Inferior parietal cortex (tissue), 1 donor: ENCODE results near the gene NELFE.
"Not testable (repeated sequence)": the region's sequence is repeated elsewhere in the genome, so short reads cannot be mapped to it uniquely, and the experiment has no call there.

ENCODE experiments used
- DNase-seq: peaks from one replicate; pipeline ENCODE4 v3.0.0-alpha.2; 2016; ENCODE audit errors: extremely low spot score

Gene NELFE

DNA sequence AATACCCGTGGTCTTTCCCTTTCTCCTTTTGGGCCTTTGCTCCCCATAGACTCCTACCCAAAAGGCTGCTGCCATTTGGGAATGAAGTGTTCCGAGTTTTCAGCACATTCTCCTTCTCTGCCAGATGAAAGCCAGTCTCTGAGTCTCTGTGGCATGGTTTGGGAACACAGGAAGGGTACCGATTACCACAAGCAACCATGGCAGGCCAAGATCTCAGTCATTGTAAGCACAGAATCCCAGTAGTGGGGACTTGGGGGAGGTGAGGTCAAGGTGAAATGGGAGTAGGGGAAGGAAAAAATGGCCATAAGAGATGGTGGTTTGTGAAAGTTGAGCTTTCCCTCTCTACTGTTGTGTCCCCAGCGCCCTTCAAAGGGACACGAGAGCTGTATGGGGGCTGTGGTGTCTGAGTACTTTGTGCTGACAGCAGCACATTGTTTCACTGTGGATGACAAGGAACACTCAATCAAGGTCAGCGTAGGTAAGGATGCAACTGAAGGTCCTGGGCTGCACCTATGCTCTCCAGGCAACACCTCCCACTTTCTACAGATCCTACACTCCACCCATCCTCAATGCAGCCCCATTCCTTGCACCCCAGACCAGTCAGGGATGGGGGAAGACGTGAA lies 8.7 kb downstream of the NELFE start:
- DNase-seq: no peak

GRCh38 chr6:31948753-31949413 lies 9.9 kb downstream of the NELFE start:
- DNase-seq: peak; percentile 9

- no peak for DNase-seq
Measured at GRCh38 chr6:31948306-31948705, 10.5 kb downstream of the NELFE start.

GRCh38 chr6:31947864-31948263 lies 10.9 kb downstream of the NELFE start:
- DNase-seq: no peak

GRCh38 chr6:31947070-31947675 lies 11.6 kb downstream of the NELFE start:
- no peak for DNase-seq

DNA sequence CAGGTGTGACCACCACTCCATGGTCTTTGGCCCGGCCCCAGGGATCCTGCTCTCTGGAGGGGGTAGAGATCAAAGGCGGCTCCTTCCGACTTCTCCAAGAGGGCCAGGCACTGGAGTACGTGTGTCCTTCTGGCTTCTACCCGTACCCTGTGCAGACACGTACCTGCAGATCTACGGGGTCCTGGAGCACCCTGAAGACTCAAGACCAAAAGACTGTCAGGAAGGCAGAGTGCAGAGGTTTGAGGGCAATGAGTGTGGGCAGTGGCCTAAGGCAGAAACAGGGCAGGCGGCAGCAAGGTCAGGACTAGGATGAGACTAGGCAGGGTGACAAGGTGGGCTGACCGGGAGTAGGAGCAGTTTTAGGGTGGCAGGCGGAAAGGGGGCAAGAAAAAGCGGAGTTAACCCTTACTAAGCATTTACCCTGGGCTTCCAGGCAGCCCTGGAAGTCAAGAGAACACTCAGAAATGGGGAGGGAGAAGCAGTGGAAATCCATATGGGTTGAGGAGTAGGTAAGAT lies 12.3 kb downstream of the NELFE start:
- no peak for DNase-seq

DNA sequence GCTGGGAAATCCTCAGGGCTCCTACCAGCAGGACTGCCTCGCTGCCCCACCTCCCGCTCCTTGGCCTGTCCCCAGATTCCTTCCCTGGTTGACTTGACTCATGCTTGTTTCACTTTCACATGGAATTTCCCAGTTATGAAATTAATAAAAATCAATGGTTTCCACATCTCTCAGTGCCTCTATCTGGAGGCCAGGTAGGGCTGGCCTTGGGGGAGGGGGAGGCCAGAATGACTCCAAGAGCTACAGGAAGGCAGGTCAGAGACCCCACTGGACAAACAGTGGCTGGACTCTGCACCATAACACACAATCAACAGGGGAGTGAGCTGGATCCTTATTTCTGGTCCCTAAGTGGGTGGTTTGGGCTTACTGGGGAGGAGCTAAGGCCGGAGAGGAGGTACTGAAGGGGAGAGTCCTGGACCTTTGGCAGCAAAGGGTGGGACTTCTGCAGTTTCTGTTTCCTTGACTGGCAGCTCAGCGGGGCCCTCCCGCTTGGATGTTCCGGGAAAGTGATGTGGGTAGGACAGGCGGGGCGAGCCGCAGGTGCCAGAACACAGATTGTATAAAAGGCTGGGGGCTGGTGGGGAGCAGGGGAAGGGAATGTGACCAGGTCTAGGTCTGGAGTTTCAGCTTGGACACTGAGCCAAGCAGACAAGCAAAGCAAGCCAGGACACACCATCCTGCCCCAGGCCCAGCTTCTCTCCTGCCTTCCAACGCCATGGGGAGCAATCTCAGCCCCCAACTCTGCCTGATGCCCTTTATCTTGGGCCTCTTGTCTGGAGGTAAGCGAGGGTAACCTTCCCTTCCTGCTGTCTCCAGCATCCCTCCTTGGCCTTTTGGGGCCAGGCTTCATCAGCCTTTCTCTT lies 13.0 kb downstream of the NELFE start, which contains the start of gene CFB:
Gene CFB, plus strand, starts transcription at position 589 of the 863 bp plus-strand sequence. Its CDS starts 127 bp downstream, at position 716.
- DNase-seq: no peak

DNA sequence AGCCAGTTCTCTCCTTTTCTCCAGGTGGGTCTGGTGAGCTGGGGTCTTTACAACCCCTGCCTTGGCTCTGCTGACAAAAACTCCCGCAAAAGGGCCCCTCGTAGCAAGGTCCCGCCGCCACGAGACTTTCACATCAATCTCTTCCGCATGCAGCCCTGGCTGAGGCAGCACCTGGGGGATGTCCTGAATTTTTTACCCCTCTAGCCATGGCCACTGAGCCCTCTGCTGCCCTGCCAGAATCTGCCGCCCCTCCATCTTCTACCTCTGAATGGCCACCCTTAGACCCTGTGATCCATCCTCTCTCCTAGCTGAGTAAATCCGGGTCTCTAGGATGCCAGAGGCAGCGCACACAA lies 13.6 kb downstream of the NELFE start:
- no peak for DNase-seq

DNA sequence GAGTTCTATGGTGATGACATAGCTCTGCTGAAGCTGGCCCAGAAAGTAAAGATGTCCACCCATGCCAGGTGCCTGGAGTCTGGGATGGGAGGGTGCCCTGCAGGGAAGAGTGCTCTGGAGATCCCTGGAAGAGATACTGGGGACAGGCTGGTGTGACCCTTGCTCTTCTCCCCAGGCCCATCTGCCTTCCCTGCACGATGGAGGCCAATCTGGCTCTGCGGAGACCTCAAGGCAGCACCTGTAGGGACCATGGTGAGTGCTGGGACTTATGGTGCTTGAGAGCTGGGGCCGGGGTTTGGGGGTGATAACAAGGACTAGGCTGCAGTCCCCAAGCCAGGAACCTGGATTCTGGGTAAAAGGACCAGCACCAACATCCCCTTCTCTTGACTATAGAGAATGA lies 15.0 kb downstream of the NELFE start:
- DNase-seq: no peak

- DNase-seq: no peak
Measured at GRCh38 chr6:31940256-31940664, 18.5 kb downstream of the NELFE start.

- DNase-seq: no peak
Measured at GRCh38 chr6:31935823-31936222, 22.9 kb downstream of the NELFE start.

- DNase-seq: no peak
Measured at GRCh38 chr6:31935021-31935420, 23.8 kb downstream of the NELFE start.

- no peak for DNase-seq
Measured at GRCh38 chr6:31933537-31933936, 25.2 kb downstream of the NELFE start.

DNA sequence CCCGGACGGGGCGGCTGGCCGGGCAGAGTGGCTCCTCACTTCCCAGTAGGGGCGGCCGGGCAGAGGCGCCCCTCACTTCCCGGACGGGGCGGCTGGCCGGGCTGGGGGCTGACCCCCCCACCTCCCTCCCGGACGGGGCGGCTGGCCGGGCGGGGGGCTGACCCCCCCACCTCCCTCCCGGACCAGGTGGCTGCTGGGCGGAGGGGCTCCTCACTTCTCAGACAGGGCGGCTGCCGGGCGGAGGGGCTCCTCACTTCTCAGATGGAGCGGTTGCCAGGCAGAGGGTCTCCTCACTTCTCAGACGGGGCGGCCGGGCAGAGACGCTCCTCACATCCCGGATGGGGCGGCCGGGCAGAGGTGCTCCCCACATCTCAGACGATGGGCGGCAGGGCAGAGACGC lies 26.6 kb downstream of the NELFE start:
- not testable (repeated sequence) for DNase-seq

DNA sequence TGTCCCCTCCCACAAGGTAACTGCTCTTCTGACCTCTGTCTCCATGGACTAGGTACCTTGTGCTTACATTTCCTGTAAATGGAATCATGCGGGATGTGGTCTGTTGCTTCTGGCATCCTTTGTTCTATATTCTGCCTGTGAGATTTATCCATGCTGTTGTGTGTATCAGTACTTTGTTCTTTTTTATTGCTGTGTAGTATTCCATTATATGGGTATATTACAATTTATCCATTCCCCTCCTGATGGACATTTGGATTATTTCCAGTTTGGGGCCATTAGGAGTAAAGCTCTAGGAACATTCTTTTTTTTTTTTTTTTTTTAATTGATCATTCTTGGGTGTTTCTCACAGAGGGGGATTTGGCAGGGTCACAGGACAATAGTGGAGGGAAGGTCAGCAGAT lies 27.8 kb downstream of the NELFE start:
- DNase-seq: no peak

DNA sequence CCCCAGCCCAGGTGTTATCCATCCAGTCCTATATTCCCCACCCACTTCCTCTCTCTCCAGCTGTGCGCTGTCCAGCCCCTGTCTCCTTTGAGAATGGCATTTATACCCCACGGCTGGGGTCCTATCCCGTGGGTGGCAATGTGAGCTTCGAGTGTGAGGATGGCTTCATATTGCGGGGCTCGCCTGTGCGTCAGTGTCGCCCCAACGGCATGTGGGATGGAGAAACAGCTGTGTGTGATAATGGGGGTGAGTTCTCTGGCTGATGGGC lies 30.2 kb downstream of the NELFE start:
- no peak for DNase-seq

DNA sequence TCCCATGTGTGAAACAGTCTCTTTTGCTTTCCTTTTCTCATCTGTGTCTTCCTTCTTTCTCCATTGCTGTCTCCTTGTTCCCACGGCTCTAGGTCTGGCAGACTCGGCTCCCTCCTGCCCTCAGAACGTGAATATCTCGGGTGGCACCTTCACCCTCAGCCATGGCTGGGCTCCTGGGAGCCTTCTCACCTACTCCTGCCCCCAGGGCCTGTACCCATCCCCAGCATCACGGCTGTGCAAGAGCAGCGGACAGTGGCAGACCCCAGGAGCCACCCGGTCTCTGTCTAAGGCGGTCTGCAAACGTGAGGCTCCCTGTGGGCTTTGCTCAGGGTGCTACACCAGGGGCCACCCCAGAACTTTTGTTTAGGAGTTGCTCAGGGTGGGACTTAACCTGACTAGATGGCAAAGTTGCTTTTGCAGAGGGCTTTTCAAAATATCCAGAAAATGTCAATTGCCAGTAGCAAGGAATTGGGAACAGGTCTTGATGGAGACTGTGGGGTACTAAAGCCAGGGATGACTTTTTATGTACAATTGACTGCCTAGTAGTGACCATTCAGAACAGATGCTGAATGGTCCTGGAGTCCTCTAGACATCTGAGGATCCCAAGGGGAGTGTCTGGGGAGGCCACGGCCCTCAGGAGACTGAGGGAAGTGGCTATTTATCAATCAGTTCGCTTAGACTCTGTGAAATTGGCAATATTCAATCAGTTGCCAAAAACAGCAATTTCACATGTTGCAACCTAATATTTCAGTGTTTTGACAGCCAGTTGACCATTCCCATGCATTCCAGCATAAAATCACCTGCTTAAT lies 30.7 kb downstream of the NELFE start:
- no peak for DNase-seq

DNA sequence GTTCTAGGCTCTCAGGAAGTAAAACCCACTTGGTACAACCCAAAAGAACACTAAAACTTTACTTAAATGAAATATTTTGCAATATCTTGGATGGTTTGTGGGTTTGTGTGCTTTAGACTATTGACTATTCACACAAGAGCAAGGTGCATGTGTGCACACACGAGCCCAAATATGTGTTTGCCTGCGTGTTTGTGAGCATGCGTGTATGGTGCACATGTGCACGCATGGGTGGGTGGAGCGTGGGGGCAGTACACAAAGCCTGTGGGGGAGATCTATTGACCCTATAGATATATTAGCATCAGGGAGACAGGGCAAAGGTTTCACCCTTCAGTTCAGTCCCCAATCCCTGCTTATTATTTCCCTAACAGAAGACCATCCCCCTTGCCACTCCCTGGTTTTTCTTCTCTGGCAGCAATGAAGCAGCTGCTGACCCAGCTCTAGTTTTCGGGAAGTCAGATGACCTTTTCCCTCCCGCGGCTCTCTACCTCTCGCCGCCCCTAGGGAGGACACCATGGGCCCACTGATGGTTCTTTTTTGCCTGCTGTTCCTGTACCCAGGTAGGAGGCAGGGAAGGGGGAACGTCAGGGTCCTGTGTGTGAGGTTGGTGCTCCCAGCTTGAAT lies 31.4 kb downstream of the NELFE start, which contains the start of gene C2:
Gene C2, plus strand, starts transcription at position 476 of the 621 bp plus-strand sequence. Its CDS starts 36 bp downstream, at position 512.
- DNase-seq: no peak

- DNase-seq: no peak
Measured at GRCh38 chr6:31922942-31923341, 35.8 kb downstream of the NELFE start.

GRCh38 chr6:31920811-31921210 lies 38.0 kb downstream of the NELFE start:
- no peak for DNase-seq
